Activated T-cell treated with anti-CD3 and anti-CD28 coated beads, Interleukin-2, amount 50 U/mL, for 1 hour (primary cell): ENCODE data around the gene MAGEB2.
"Not testable (repeated sequence)": the region's sequence is repeated elsewhere in the genome, so short reads cannot be mapped to it uniquely, and the experiment has no call there.

Source experiments
- DNase-seq: peaks from one replicate; pipeline ENCODE4 v3.0.0-alpha.2; 2020

Gene MAGEB2, protein sequence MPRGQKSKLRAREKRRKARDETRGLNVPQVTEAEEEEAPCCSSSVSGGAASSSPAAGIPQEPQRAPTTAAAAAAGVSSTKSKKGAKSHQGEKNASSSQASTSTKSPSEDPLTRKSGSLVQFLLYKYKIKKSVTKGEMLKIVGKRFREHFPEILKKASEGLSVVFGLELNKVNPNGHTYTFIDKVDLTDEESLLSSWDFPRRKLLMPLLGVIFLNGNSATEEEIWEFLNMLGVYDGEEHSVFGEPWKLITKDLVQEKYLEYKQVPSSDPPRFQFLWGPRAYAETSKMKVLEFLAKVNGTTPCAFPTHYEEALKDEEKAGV

DNA sequence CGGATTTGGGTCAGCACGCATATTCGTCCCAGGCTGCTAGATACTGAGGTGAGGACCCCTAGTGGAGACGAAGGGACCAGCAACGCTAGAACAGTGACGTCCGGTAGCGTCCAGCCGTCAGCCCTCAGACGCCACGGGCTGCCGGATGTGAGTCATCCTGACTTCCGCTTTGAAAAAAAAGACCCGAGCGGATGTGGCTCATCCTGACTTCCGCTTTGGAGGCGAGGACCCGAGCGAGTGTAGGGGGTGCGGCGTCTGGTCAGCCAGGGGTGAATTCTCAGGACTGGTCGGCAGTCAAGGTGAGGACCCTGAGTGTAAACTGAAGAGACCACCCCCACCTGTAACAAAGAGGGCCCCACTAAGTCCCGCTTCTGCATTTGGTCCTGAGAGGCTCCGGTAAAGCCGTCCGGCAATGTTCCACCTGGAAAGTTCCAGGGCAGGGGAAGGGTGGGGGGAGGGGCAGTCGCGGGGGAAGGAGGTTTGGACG, at the start of gene MAGEB2:
Gene MAGEB2, plus strand, starts transcription at position 207 of the 487 bp plus-strand sequence. CDS start 3,018 bp downstream, outside the sequence.
- DNase-seq: no peak

DNA sequence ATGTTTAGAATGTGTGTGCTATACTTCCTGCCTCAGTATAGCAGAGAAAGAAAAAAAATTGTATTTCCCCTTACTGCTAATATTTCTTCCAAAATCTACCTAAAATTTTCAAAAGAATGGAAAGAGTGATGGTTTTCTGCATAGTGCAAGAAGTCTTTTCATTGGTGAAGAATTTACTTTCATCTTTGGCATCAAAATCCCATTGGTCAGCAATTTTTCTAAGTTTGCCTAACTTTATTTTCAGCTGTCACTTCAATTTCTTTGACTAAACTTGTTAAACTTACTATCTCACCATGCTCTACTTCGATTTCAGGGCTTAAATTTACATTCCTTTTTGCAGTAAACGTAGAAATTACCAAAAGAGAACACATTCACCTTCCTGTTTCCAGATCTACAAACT, 44.5 kb upstream of the MAGEB2 start:
- DNase-seq: no peak

DNA sequence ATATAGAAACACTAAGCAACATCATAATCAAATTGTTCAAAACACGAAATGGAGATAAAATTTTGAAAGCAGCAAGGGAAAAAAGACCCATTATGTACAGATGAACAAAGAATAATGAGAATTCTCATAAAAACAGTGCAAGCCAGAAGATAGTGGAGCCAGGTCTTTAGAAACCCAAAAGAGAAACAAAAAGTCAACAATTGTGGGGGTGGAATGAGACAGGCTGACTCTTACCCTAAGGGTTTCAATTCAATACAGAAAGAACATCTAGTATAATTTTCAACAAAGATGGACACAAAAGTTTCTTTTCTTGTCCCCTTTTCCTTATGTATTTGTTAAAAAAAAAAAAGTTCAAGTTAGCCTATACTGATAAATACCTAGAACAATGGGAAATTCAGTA, 34.0 kb upstream of the MAGEB2 start:
- DNase-seq: no peak

DNA sequence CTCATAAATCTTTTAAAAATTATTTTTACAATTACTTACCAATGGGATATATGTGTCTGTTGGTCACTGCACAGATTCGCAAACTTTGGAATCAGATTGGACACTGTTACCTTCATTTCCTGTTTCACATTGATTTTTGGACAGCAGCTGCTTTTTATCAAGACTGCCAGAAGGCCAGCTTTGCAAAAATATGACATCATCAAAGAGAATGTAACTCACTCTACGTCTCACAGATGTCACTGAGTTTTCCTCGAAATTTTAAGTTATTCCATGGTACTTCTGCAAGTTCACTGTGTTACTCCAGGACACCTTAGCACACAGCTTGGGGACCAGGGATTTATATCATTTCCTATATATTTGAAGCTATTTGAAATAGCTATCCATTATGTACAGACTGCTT, 31.8 kb upstream of the MAGEB2 start:
- DNase-seq: no peak

DNA sequence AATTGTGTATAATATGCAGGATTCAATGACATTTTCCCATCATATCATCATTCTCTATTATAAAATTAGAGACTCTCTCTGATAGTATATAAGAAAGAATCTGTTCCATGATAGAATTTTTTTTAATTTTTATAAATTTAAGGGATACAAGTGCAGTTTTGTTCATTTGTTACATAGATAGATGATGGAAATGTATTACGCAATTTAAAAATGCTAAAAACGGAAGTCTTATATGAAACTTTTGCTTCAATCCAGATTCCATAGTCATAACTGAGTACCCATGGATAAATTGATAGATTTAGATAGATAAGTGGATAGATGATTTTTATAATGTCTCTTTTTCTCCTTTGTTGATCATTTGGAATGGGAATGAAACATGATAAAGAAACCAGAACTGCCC, 24.9 kb upstream of the MAGEB2 start:
- no peak for DNase-seq

DNA sequence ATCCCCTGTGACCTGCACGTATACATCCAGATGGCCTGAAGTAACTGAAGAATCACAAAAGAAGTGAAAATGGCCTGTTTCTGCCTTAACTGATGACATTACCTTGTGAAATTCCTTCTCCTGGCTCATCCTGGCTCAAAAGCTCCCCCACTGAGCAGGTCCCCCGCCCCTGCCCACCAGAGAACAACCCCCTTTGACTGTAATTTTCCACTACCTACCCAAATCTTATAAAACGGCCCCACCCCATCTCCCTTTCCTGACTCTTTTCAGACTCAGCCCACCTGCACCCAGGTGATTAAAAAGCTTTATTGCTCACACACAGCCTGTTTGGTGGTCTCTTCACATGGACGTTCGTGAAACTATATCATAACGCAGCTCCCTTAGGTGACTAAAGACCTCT, 21.5 kb upstream of the MAGEB2 start:
- DNase-seq: not testable (repeated sequence)

DNA sequence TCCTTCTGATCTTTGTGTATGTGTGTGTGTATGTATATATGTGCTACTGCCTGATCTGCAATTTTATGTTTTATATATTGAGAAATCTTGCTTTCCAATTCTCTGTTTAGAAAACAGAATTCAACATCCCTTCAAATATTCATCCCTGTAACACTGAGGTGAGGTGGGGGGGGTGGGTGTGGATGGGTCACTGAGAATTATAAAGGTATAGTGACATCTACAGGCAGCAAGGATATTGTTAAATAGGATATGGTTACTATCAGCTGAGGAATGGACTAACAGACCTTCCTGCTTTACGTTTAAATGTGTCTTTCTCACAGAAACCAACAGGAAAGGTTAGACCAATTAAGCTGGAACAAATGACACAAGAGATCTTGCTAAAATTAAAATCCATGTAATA, 19.0 kb upstream of the MAGEB2 start:
- DNase-seq: no peak

DNA sequence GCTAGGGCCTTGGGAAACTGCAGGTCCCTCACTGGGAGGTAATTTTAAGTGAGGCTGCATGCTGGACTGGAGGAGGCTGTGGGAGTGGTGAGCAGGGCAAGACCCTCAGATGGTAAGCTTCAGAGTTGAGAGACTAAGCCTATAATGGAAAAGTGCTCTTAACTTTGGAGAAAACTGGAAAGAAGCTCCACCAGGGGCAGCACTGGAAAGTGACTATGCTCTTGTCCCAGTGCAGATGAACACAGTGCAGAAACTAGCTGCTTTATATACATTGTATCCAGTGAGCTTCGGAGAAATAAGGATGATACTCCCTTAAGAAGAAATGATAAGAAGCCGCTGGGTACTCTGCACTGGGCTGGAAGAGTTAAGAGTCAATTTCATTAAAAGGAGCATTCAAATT, 3.2 kb upstream of the MAGEB2 start:
- no peak for DNase-seq

DNA sequence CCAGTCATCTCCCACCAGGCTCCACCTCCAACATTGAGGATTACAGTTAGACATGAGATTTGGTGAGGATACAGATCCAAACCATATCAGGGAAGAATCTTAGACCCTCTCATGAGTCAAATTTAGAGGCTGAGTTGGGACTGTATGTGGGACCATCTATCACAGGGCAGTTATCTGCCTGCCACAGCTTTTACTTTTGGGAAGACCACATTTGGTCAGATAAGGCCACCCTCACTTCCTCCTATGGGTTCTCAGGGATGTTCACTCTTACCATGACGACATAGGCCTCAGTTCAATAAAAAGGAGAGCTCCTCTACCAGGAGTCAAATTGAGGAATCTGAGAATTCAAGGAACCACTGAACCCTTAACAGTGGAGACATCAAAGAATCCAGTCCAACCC, 2.1 kb downstream of the MAGEB2 start:
- no peak for DNase-seq

DNA sequence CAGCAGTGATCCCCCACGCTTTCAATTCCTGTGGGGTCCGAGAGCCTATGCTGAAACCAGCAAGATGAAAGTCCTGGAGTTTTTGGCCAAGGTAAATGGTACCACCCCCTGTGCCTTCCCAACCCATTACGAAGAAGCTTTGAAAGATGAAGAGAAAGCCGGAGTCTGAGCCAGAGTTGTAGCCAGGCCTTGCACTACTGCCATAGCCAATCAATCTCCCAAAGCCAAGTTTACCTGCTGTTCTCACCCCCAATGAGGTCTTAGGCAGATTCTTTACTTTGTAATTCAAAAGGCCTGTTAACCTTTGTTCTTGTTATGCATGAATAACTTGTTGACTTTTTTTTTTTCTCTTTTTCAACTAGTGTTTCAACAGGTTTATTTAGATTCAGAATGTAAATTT, 4.0 kb downstream of the MAGEB2 start:
- DNase-seq: no peak

DNA sequence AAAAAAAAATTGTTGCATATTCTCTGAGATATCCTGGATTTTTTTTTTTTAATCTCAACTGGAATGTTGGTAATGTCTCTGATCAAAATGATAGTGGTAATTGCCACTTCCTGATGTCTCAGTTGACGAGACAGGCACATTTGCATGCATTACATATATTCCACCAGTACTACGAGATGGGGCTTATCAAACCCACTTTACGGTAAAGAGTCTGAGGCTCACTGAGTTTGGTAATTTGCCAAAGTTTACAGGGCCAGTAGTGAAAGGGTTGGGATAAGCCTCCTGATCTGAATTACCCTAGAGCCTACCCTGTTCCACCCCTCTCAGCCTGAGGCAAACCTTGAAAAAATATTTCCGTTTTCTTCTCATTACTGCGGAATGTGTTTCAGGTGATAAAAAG, 5.3 kb downstream of the MAGEB2 start:
- DNase-seq: no peak

DNA sequence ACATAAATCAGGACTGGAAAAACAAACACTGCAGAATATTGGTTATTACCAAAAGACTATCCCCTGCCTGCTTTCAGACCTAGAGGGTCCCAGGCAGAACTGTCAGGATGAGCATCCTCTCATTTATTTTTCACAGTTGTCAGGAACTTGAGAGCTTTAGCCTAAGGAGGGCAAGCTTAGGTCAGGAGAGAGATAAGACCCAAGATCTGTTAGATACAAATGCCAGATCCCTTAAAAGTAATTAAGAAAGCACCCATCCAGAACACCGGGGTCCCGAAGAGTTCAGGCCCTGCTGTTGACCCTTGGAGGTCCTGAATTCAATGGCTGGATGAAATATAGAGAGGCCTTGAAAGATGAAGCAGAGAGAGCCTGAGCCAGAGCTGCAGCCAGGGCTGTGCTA, 9.2 kb downstream of the MAGEB2 start:
- no peak for DNase-seq

DNA sequence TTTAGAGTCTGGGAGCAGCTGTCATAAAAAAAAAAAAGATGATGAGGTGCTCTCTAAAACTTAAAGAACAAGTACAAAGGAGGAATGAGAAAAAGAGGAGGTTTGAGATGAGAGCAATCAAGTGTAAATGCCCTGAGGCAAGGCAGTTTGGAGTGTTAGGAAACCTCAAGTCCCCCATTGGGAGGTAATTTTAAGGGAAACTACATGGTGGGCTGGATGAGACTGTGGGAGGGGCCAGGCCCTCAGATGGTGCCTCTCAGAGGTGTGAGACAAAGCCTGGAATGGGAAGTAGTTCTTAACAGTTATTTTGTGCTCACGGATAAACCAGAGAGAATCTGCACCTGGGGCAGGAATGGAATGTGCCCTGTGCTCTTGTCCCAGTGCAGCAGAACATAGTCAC, 13.2 kb downstream of the MAGEB2 start:
- no peak for DNase-seq

DNA sequence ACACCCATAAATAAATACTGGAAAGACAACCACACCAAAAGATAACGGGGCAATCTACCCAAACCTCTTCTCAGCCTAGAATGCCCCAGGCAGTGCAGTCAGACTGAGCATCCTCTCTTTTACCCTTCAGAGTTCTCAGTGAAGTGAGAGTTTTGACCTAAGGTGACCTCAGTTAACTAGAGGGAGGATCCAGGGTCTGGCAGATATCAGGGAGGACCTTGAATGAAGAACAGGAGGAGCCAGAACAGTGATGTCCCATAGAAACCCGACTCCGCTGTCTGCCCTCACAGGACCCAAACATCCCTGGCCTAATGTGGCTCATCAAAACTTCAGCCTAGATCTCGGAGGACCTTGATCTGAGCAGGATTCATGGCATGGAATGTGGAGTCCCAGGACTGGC, 15.0 kb downstream of the MAGEB2 start, which contains the start of gene MAGEB3:
Gene MAGEB3, plus strand, starts transcription at position 263 of the 400 bp plus-strand sequence. CDS start 5,268 bp downstream, outside the sequence.
- no peak for DNase-seq

DNA sequence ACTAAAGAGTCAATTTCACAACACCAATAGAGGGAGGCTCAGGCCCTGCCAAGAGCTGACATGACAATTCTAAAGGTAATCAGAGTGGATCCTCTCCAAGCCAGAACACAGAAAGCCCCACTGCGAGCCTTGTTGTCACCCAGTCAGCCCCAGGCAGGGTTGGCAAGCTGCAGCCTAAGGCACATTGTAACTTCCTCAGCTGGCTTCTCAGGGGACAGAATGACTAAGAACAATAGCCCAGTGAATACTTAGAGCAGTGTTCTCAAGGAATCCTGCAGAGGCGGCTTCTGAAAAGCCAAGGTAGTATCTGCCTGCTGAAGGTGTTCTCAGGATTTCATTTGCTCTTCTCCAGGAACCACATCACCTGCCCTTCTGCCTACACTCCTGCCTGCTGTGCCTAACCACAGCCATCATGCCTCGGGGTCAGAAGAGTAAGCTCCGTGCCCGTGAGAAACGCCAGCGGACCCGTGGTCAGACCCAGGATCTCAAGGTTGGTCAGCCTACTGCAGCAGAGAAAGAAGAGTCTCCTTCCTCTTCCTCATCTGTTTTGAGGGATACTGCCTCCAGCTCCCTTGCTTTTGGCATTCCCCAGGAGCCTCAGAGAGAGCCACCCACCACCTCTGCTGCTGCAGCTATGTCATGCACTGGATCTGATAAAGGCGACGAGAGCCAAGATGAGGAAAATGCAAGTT, 26.5 kb downstream of the MAGEB2 start, which contains the start of gene MAGEB4:
Gene MAGEB4, plus strand, starts transcription at position 277 of the 692 bp plus-strand sequence. Its CDS starts 136 bp downstream, at position 413.
- DNase-seq: no peak

DNA sequence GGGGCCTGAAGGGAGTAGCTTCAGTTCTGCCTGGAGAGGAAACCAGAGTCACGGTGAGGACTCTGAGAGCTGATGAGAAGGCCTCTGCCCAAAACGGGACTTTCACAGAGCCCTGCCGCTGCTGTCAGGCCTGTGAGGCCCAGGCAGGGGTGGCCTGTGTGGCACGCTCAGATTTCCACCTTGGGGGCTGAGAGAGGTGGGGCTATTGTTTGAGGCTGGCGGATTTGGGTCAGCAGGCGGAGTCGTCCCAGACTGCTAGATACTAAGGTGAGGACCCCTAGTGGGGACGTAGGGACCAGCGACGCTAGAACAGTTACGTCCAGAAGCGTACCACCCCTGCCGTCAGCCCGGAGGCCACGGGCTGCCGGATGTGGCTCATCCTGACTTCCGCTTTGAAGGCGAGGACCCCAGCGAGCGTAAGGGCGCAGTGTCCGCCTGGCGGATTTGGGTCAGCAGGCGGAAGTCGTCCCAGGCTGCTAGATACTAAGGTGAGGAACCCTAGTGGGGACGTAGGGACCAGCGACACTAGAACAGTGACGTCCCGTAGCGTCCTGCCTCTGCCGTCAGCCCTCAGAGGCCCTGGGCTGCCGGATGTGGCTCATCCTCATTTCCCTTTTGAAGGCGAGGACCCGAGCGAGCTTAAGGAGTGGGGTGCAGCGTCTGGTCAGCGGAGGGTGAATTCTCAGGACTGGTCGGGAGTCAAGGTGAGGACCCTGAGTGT, 31.6 kb downstream of the MAGEB2 start, which contains the start of gene MAGEB1:
Gene MAGEB1, plus strand, starts transcription at position 378 of the 721 bp plus-strand sequence. CDS start 3,348 bp downstream, outside the sequence.
- no peak for DNase-seq

DNA sequence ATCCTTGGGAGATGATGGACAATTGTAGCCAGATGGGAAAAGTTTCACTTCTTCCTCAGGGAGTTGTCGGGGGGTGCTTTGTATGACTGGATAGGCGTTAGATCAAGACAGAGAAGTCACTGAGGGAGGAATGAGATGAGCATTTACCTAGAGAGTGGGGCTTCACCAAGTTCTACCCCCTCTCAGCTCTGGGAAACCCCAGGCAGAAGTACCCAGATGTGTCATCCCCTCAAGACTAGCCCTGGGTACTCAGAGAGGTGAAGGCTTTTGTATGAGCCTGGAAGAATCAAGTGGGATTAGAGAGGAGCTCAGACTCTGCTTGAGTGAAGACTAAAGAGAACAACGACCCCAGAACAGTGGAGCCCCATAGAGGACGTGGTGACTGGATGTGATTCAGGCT, 33.5 kb downstream of the MAGEB2 start:
- DNase-seq: no peak

DNA sequence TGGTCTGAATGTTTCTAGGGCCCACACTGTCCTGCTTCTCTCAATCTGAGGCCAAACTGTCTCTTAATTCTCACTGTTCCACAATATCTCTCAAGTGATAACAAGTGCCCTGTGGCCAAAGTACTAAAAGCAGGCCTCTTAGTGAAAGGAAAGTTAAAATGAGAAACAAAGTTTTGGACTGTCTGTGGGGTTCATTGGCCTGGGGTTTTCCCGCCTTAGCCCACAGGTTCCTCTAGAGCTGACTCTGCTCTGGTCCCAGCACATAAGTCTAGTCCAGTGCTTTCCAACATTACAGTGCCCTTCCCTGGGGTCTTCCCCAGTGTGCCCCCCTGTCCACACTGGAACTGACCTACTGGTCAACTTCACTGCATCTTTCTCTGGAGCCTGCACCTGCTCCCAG, 37.9 kb downstream of the MAGEB2 start:
- no peak for DNase-seq

DNA sequence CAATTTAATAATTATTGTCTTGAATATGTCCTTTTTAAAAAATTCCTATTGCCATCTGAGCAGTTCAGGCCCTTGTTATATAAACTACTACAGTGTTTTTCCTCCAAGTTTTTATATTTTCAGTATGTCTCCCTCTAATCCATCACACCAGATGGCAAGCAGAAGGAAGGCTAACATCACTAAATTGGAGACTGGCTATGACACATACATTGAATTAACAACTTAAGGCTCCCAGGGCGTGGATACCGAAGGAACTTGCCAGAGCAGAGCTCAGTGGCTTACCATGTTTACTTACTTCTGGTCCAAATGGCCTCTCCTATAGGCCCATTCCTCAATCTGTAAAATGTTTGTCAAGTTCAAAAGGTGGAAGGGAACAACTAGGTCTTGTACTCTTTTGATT, 44.6 kb downstream of the MAGEB2 start:
- no peak for DNase-seq

DNA sequence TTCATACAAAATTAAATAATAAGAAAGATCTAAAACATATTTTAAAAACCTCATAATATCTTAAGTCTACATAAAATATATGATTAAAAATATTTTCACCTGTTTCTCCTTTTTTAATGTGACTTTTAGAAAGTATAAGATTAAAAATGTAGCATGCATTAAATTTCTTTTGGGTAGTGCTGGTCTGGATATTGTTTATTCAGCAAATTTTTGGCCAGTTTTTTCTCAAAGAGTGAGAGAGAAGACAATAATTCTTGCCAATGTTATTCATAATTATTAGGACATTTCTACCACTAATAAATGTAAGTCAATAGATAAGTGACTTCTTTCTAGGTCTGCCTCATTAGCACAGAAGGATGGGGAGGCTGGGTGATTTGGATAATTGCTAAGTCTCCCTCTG, 45.6 kb downstream of the MAGEB2 start:
- no peak for DNase-seq

DNA sequence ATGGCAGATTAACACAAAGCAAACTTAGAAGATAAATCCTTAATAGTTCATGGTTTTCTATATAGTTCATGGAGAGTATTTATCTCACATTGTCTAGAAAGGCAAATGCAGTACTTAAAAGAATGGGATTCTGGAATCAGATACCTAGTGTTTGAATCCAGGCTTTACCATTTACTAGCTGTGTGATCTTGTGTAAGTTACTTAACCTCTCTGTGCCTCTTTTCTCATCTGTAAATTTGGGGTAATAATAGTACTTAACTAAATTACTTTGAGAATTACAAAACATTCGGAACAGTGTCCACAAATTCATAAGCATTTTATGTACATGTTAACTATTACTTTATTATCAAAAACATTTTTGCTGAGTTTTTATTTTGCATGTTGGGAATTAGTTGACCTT, 47.4 kb downstream of the MAGEB2 start:
- no peak for DNase-seq
